ENCODE measurements around the gene THRB.

The THRB gene

DNA sequence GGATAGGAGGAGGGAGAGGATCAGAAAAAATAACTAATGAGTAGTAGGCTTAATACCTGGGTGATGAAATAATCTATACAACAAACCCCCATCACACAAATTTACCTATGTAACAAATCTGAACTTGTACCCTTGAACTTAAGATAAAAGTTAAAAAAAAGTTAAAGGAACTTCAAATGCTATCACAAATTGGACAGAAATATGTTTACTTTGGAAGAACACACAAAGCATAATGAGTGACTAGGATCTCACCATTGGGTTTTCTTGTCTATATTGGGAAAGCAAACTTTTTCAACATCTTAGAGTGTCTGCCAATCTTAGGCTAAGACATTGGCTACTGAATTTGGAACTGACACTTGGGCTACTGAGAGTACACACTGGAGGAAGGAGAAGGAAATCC lies 140.4 kb downstream of the THRB start:
- Histone ChIP-seq H3K27ac (no peak overlapping the region), H3K4me3 (no peak overlapping the region), H3K9ac (ENCODE audit: insufficient read length) (no peak overlapping the region), H3K36me3 (ENCODE audit: insufficient read depth, low read length) (no peaks in the 10 kb centered on the region), H3K9me3 (ENCODE audit: low read depth, low read length) (no peaks in the 10 kb centered on the region)
- no peak for DNase-seq (ENCODE audit: low read depth, low spot score)
- TF ChIP-seq POLR2AphosphoS5 (IDR thresholded peaks at IDR 0.05; ENCODE audit: borderline replicate concordance, low read depth, low read length) (no peak), EZH2 (IDR thresholded peaks at IDR 0.05) (no peak), FOXP2 (optimal IDR thresholded peaks at IDR 0.05; ENCODE audit: control extremely low read depth, extremely low read length, insufficient read depth) (no peak)

DNA sequence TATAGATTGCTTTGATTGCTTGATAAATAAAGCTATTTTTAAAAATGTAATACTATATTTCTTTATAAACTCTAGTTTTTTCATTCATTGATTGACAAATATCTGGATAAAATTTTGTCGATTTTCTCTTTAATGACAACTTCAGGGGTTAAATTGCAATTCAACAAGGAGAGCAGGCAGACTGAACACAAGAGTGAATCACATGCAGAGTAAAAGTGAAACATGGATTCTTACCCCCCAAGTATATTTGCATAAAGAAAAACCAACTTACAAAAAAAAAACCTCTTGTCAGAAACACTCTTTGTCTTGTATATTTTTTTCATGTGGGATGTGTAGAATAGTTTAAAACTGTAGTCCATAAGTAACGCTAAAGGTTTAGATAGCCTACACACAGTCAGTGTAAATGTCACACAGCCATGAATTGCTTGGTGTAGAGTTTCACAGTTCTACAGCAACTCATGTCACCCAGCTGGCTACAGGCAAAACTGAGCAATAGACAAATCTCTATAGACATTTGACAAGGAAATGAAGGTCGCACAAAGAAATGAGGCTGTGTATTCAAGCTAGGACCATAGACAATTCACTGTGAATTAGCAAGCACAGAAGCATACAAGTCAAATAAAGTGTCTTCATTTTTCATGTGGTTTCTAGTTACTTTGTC lies 141.6 kb downstream of the THRB start:
- TF ChIP-seq POLR2AphosphoS5 (IDR thresholded peaks at IDR 0.05; ENCODE audit: borderline replicate concordance, low read depth, low read length) (no peak), EZH2 (IDR thresholded peaks at IDR 0.05) (no peak), FOXP2 (optimal IDR thresholded peaks at IDR 0.05; ENCODE audit: control extremely low read depth, extremely low read length, insufficient read depth) (no peak)
- Histone ChIP-seq H3K9ac (ENCODE audit: insufficient read length) (no peak overlapping the region), H3K9me3 (ENCODE audit: low read depth, low read length) (no peaks in the 10 kb centered on the region), H3K4me3 (no peak overlapping the region), H3K27ac (no peak overlapping the region), H3K36me3 (ENCODE audit: insufficient read depth, low read length) (no peaks in the 10 kb centered on the region)
- no peak for DNase-seq (ENCODE audit: low read depth, low spot score)

DNA sequence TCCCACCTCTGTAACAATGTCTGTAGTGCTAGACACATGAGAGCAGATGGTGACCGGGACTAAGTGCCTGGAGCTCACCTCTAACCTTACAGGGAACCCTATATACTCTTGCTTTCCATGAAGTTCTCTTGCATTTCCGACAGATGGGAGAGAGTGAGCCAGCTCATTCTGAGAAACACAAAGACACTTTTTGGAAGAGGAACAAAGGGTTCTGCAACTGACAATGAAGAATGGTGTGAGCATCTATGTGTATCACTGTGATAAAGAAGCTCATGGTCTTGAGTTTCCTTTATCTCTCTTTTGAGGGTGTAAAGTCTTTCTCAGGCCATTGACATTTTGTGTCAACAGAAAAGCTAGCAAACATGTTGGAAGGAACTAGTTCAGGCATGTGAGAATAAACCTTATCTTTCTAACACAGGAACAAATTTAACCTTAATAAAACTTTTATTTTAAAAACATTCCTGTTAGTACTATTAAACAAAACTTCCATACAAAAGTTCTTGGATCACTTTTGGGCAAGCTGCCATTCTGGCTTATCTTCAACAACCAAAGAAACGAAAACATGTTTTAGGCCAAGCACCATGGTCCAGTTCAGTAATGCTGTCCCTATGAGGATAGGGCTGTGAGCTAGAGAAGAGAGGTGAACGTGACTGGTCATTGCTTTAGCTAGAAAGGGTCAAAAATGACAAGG lies 142.7 kb downstream of the THRB start:
- Histone ChIP-seq H3K27ac (no peak overlapping the region), H3K4me3 (no peak overlapping the region), H3K9ac (ENCODE audit: insufficient read length) (no peak overlapping the region), H3K9me3 (ENCODE audit: low read depth, low read length) (no peaks in the 10 kb centered on the region), H3K36me3 (ENCODE audit: insufficient read depth, low read length) (no peaks in the 10 kb centered on the region)
- DNase-seq (ENCODE audit: low read depth, low spot score): no peak
- TF ChIP-seq FOXP2 (optimal IDR thresholded peaks at IDR 0.05; ENCODE audit: control extremely low read depth, extremely low read length, insufficient read depth): no peak
- no peak for TF ChIP-seq POLR2AphosphoS5 (IDR thresholded peaks at IDR 0.05; ENCODE audit: borderline replicate concordance, low read depth, low read length)
- no peak for TF ChIP-seq EZH2 (IDR thresholded peaks at IDR 0.05)

DNA sequence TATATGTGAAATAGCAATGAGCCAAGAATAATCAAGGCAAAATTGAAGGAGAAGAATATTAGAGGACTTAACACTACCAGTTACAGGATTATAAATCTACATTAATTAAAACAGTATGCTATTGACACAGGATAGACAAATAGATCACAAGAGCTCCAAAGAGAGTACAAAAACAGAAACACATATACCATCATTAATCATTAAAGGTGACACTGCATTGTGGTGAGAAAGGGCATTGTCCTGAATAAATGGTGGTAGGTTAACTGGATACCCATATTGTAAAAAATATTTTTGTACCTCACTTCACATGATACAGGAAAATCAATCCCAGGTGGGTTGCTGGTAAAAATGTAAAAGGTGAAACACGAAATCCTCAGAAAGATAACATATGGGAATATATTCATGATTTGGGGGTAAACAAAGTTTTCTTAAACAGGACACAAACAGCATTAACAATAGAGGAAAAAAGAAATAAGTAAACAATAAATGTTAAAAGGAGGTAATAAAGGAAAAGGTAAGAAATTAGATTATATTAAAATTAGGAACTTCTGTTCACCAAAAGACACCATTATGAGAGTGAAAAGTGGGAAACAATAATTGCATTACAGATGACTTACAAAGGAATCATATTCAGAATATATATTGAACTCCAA lies 145.2 kb downstream of the THRB start:
- Histone ChIP-seq H3K9me3 (ENCODE audit: low read depth, low read length) (no peaks in the 10 kb centered on the region), H3K9ac (ENCODE audit: insufficient read length) (no peak overlapping the region), H3K36me3 (ENCODE audit: insufficient read depth, low read length) (no peaks in the 10 kb centered on the region), H3K4me3 (no peak overlapping the region), H3K27ac (no peak overlapping the region)
- no peak for TF ChIP-seq FOXP2 (optimal IDR thresholded peaks at IDR 0.05; ENCODE audit: control extremely low read depth, extremely low read length, insufficient read depth)
- TF ChIP-seq POLR2AphosphoS5 (IDR thresholded peaks at IDR 0.05; ENCODE audit: borderline replicate concordance, low read depth, low read length): no peak
- no peak for TF ChIP-seq EZH2 (IDR thresholded peaks at IDR 0.05)
- no peak for DNase-seq (ENCODE audit: low read depth, low spot score)

DNA sequence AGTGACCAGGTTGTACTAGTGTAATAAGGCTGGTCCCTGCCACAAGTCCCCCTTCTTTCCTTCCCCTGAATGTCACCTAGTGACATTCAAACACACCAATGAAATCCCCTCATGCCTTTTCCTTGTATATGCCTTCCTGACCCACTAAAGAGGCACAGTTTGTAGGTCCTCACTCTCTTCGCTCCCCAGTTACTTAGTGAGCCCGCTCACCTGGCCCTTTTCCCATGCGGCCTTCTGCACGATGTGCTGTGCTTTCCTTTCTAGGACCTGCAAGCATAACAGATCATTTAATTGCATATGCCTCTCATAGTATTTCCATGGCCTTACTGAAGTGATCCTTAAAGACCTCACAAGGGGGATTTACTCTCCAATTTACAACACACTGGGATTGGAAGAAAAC lies 146.3 kb downstream of the THRB start:
- no peak for DNase-seq (ENCODE audit: low read depth, low spot score)
- no peaks in the 10 kb centered on the region for H3K9me3 ChIP-seq (ENCODE audit: low read depth, low read length)
- H3K27ac ChIP-seq: no peak overlapping the region
- no peaks in the 10 kb centered on the region for H3K36me3 ChIP-seq (ENCODE audit: insufficient read depth, low read length)
- H3K9ac ChIP-seq (ENCODE audit: insufficient read length): no peak overlapping the region
- no peak overlapping the region for H3K4me3 ChIP-seq
- TF ChIP-seq POLR2AphosphoS5 (IDR thresholded peaks at IDR 0.05; ENCODE audit: borderline replicate concordance, low read depth, low read length) (no peak), FOXP2 (optimal IDR thresholded peaks at IDR 0.05; ENCODE audit: control extremely low read depth, extremely low read length, insufficient read depth) (no peak), EZH2 (IDR thresholded peaks at IDR 0.05) (no peak)

DNA sequence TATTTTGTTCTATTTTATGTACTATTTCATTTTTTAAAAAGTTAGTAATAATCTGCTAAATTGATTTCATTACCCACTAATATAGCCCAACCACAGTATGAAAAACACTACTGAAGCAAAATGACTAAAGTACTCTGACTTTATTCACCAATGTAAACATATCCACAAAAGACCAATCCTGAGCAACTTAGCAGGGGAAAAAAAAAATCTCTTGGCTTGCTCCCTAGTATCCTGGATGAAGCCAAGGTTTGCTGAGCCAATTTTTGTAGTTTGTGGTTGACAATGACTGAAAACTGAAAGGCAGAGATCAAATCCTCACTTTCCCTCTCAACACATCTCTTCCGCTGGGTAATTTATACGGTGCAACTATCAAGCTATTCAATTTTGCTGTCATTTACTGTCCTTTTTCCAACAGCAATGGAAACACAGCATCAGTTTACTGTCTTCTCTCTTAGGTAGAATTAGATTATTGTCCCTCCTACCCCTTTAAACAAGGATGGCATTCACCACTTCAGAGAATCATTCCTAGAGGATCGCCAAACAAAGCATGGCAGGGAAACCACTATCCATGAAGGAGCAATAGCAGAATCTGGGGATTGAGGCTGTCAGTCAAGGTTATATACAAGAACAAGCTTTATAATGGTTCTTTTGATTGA lies 149.7 kb downstream of the THRB start:
- H3K36me3 ChIP-seq (ENCODE audit: insufficient read depth, low read length): no peaks in the 10 kb centered on the region
- no peaks in the 10 kb centered on the region for H3K9me3 ChIP-seq (ENCODE audit: low read depth, low read length)
- no peak for TF ChIP-seq EZH2 (IDR thresholded peaks at IDR 0.05)
- no peak overlapping the region for H3K27ac ChIP-seq
- no peak overlapping the region for H3K4me3 ChIP-seq
- no peak for DNase-seq (ENCODE audit: low read depth, low spot score)
- no peak overlapping the region for H3K9ac ChIP-seq (ENCODE audit: insufficient read length)

DNA sequence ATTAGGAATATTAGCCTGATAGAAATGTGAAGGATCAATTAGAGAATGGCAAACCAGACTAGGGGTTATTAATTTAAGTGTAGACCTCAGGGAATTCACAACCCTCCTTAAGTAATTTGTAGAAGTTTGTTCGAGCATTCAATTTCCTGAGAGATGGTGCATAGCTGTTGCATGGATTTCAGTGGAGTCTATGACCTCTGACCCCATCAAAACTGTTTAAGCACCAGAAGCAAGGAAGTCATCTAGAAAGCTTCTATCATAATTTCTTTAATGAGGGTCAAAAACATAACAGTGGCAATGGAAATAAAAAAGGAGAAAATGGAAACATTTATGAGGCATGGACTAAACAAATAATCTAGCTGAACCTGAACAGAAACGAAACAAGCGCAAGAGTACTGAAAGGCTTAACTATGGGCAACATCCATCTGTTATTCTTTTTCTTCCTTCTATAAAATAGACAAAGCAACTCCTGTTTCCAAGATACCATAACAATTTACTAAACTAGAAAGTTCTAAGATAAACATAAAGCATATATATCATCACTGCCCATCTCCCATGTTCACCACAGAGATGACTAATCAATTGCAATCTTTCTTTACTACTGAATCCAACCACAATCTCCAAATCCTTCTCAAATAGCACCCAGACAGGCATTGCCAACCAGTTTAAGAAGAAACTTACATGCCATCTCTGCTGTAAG lies 151.4 kb downstream of the THRB start:
- no peak overlapping the region for H3K27ac ChIP-seq
- DNase-seq (ENCODE audit: low read depth, low spot score): no peak
- H3K36me3 ChIP-seq (ENCODE audit: insufficient read depth, low read length): no peaks in the 10 kb centered on the region
- H3K9ac ChIP-seq (ENCODE audit: insufficient read length): no peak overlapping the region
- no peaks in the 10 kb centered on the region for H3K9me3 ChIP-seq (ENCODE audit: low read depth, low read length)
- H3K4me3 ChIP-seq: no peak overlapping the region
- no peak for TF ChIP-seq EZH2 (IDR thresholded peaks at IDR 0.05)
- no peak for TF ChIP-seq FOXP2 (optimal IDR thresholded peaks at IDR 0.05; ENCODE audit: control extremely low read depth, extremely low read length, insufficient read depth)
- no peak for TF ChIP-seq POLR2AphosphoS5 (IDR thresholded peaks at IDR 0.05; ENCODE audit: borderline replicate concordance, low read depth, low read length)

DNA sequence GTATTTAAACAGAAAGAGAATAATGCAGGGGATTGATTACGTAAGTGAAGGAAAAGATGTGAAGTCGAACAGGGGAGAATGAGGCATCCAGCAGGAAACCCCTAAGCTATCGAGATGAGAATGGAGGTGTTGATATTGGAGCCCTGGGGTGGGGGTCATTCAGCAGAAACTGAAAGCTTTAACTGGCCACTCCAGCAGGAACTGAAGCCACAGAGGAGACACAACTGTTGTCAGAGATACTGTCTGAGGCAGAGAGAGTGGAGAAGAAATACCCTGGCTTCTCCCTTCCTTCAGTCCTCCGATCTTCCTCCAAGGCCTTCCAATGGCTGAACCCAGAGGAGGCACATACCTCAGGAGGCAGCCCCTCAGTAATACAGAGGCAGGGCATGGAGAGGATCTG lies 152.4 kb downstream of the THRB start:
- H3K9ac ChIP-seq (ENCODE audit: insufficient read length): no peak overlapping the region
- H3K36me3 ChIP-seq (ENCODE audit: insufficient read depth, low read length): no peaks in the 10 kb centered on the region
- DNase-seq (ENCODE audit: low read depth, low spot score): no peak
- H3K9me3 ChIP-seq (ENCODE audit: low read depth, low read length): no peaks in the 10 kb centered on the region
- TF ChIP-seq POLR2AphosphoS5 (IDR thresholded peaks at IDR 0.05; ENCODE audit: borderline replicate concordance, low read depth, low read length) (no peak), EZH2 (IDR thresholded peaks at IDR 0.05) (no peak), FOXP2 (optimal IDR thresholded peaks at IDR 0.05; ENCODE audit: control extremely low read depth, extremely low read length, insufficient read depth) (no peak)
- H3K4me3 ChIP-seq: no peak overlapping the region
- H3K27ac ChIP-seq: no peak overlapping the region
